ENCODE measurements around the gene LRRC23. TPM values are rescaled to one million over a fixed set of nuclear protein-coding genes. Genes with fewer than 3 reads are reported as not detected.

Gene LRRC23
- total RNA-seq, 4 donors from 2014 or later, result 6.2 to 12.1 (median 7.4) TPM

DNA sequence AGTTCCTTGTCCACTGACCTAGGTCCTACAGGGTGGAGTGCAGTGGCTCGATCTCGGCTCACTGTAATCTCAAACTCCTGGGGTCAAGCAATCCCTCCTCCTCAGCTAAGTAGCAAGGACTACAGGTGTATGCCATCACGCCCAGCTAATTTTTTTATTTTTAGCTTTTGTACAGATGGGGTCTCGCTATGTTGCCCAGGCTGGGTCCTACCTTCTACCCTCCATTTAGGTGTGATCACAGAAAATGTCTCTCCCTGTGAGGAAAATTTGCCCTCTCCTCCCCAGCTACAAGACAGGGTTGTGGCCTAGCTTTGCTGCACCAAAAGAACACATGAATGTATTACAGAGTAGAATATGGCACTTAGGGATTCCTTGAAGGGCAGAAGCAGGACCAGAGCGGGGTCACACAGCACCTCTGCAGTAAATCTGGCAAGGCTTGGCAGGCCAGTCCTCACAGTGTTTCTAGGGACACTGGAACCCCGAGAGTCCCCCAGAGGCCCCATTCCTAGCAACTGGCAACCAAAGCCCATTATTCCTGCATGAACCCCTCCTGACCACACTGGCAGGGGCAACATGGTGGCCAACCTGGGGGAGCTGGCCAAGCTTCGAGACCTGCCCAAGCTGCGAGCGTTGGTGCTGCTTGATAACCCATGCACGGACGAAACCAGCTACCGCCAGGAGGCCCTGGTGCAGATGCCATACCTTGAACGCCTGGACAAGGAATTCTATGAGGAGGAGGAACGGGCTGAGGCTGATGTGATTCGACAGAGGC, 7.7 kb downstream of the LRRC23 start:
- TF ChIP-seq CTCF (IDR thresholded peaks at IDR 0.05), result no peak
- DNase-seq (ENCODE audit: low spot score) (no peak), ATAC-seq (ENCODE audit: low FRiP score) (no peak)

DNA sequence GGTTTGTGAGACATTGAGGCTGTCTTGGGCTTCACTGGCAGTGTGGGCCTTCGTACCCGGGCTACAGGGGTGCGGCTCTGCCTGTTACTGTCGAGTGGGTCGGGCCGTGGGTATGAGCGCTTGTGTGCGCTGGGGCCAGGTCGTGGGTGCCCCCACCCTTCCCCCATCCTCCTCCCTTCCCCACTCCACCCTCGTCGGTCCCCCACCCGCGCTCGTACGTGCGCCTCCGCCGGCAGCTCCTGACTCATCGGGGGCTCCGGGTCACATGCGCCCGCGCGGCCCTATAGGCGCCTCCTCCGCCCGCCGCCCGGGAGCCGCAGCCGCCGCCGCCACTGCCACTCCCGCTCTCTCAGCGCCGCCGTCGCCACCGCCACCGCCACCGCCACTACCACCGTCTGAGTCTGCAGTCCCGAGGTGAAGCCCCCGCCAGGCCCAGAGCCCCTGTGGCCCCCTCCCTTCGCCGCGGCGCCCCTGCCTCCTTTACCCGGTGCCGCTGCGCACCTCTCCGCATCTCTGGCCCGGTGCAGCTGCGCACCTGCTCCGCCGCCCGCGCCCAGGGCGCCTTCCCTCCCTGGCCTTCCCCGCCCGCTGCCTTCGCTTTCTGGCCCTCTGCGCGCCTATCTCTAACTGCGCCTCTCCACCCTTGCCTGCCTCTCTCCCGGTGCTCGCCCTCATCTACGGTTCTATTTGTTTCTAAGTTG, 9.8 kb downstream of the LRRC23 start, which contains the start of gene ENO2:
TSS of gene ENO2 (plus strand) at position 335 of the 701 bp plus-strand sequence. CDS start 1,253 bp downstream, outside the sequence.
- TF ChIP-seq CTCF (IDR thresholded peaks at IDR 0.05), result no peak
- ATAC-seq (ENCODE audit: low FRiP score), result peak; percentile 94
- no peak for DNase-seq (ENCODE audit: low spot score)

- TF ChIP-seq CTCF (IDR thresholded peaks at IDR 0.05), result no peak
- DNase-seq (ENCODE audit: low spot score) (no peak), ATAC-seq (ENCODE audit: low FRiP score) (no peak)
Measured at GRCh38 chr12:6914947-6915788, 10.5 kb downstream of the LRRC23 start.

GRCh38 chr12:6915789-6916285, 11.2 kb downstream of the LRRC23 start:
- no peak for TF ChIP-seq CTCF (IDR thresholded peaks at IDR 0.05)
- DNase-seq (ENCODE audit: low spot score) (no peak), ATAC-seq (ENCODE audit: low FRiP score) (no peak)

DNA sequence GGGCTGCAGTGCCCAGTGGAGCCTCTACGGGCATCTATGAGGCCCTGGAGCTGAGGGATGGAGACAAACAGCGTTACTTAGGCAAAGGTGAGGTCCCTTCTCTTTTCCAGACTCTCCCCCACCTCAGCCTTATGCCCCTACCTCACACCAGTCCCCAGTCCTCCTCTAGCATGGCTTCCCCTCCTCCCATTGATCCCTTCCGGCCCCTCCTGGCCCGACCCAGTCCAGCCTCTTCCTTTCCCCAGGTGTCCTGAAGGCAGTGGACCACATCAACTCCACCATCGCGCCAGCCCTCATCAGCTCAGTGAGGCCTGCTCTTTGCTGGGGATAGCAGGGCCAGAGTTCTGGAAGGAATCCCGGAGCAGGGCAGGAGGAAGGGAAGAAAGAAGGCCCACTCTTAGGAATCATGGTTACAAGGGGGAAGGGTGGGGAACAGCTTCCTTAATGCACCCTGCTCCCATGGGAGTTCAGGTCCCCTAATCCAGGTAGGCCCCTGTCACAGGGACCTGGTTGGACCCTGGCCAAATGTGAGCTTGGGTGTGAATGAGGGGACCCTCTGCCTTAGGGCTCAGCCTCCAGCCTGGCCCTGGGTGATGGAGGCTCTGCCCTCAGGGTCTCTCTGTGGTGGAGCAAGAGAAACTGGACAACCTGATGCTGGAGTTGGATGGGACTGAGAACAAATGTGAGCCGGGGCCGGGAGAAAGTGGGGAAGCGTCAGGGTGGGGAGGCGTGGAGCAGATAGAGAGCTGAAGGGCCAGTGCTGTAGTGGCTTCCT, 12.0 kb downstream of the LRRC23 start:
- no peak for DNase-seq (ENCODE audit: low spot score)
- no peak for ATAC-seq (ENCODE audit: low FRiP score)
- TF ChIP-seq CTCF (IDR thresholded peaks at IDR 0.05), result no peak

All from omental fat pad (tissue), 4 donors.